ENCODE data around the gene PTGR3.
"Not testable (repeated sequence)": the region's sequence is repeated elsewhere in the genome, so short reads cannot be mapped to it uniquely, and the experiment has no call there.

PTGR3 gene

DNA sequence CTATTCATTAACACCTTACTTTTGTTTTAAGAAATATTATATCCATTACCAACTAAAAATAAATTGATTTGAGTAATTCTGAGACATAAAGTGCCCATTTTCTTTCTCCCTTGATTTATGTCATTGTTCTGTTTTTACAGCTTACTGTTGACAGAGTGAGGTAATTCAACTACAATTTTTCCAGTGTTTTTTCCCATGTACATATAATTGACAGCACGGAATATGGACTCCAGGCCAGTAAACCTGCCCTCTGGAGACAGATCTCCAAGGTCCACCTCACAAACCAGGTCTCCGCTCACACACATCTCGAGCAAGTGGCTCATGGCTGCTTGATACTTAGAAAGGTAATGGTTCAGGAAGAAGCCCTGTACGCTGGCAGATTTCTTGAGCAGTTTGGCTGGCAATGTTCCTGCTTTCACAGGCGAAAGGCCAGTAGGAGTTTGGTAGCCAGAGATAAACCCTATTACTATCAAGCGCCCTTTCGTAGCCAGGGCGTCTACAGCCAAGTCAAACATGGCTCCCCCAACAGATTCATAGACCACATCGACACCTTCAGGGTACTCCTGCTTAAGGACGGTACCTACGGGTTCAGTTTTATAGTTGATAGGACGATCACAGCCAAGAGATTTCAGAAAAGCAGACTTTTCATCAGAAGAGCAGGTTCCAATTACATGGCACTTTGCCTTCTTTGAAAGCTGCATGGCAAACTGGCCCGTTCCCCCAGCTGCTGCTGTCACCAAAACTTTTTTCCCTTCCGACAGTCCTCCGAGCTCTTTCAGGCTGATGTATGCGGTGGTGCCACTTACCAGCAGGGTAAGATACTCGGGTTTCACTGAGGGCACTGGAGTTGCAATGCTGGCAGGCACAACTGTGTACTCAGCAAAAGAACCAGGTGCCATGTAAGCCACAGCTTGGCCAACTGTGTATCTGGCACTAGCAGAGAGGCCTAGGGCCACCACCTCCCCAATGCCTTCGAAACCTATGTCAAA, 7.4 kb downstream of the PTGR3 start:
- DNase-seq, result no peak

DNA sequence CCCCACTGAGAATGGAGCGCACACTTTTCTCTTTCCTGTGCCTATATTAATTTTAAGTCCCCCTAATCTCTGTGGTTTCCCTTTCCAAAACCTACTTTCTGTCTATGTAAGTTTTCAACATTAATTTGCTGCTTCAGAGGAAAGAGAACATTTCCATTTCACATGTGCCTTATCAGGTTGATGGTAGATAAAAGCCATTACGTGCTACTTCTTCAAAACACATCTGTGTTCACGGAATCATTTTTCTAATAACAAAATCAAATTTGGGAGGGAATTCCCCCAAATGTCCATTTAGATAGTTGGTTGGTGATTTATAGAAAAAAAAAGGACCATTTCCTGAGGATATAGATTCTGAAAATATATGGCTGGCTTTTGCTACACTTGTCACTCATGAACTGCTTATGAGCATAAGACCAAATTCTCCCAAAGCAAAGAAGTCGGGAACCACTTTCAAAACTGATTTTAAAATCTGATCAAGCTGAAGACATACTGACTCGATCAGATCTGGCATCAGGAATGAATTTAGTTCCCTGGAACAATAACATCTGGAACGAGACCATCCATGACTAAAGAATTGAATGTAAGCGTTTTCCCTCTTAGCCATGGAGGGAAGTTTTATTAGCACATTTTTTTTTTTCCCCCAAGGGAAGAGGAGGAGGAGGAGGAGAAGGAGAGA, 8.2 kb downstream of the PTGR3 start:
- DNase-seq, result no peak

DNA sequence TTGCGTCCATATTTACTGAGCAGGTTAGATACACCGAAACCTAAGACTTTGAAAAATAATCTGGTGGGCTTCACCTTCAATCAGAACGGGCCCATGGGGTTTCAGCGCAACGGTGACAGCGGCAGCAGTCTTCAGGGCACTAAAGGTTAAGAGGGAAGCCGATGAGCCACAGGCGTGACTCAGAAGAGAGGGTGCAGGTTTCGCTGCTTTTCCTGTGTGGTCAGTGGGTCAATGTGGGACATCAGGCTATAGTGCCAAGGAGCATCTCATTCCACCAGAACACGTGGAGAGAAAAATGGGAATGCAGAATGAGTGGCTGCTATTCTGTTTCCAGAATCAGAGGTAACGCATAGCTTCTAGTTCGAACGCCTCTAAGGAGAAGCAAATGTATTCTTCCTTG, 8.9 kb downstream of the PTGR3 start:
- no peak for DNase-seq

DNA sequence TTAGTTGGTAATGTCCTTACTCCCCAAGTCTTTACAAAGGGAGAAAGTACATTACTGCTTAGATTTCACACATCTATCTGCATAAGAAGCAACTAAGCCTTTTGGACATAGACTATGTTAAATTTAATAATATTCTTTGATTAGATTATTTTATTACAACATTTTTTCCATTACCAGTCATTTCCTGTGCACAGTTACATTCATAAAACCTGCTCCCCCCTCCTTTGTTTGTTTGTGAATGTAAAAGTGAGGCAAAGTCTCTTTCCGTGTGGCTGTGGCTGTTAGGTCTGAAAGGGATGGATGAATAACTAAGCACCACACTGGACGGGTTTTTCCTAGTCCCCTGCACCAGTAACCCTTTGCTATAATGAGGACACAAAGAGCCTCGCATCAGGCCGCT, 9.6 kb downstream of the PTGR3 start:
- DNase-seq, result no peak

DNA sequence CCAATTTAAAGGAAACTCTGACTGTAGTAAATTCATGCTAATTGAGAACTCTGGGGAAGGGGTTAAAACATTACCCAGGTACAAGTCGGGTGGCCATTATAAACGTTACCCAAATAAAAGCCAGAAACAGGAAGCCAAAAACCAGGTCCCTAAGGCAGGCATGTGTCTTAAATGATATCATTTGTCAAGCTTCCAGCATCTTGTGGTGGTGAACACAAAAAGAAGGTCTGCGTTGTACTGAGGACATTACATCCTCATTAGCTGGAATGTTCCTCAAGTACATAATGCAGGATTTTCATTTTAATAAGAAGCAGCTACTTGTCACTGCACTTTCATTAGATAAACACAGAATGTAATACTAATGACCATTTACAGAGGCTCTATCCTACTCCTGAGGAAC, 10.9 kb downstream of the PTGR3 start:
- no peak for DNase-seq

DNA sequence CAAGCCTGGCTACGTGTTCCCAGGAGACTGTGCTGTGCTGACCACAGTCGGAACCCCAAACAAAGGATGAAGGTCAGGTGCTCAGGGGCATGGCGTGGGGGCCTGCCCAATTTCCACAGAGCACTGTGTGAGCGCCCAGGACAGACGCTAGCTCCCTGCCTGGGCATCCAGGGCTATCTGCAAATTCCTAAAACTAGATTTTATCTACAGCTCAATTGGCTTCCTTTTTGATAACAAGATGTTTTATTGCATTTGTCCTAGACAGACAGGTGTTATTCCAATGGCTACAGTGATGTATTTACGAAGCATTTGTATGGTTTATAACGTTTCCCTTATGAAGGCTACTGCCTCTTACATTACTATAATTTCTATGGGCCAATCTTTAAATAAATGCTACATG, 16.0 kb downstream of the PTGR3 start:
- DNase-seq, result no peak

DNA sequence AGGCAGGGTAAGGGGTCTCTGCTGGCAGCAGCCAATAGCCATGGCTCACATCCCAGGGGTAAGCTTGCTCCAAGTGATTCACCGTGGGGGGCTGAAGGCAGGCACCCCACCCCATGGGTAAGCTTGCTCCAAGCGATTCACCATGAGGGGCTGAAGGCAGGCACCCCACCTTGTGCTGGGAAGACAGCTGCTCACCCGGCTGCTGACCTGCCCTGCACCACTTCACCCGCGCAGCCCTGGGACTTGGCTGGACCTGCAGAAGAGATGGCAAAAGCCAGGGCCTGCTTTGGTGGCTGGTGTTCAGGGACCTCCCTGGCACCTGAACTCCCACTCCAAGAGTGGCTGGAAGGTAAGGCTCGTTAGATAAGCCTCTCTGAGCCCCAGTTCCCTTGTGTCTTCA, 19.2 kb downstream of the PTGR3 start:
- no peak for DNase-seq

DNA sequence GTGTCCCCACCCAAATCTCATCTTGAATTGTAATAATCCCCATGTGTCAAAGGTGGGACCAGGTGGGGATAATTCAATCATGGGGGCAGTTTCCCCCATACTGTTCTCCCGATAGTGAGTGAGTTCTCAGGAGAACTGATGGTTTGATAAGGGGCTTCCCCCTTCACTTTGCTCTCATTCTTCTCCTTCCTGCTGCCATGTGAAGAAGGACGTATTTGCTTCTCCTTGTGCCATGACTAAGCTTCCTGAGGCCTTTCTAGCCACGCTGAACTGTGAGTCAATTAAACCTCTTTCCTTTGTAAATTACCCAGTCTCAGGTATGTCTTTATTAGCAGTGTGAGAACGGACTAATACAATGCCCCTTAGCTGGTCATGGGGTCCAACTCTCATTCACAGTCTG, 21.2 kb downstream of the PTGR3 start:
- DNase-seq, result not testable (repeated sequence)

DNA sequence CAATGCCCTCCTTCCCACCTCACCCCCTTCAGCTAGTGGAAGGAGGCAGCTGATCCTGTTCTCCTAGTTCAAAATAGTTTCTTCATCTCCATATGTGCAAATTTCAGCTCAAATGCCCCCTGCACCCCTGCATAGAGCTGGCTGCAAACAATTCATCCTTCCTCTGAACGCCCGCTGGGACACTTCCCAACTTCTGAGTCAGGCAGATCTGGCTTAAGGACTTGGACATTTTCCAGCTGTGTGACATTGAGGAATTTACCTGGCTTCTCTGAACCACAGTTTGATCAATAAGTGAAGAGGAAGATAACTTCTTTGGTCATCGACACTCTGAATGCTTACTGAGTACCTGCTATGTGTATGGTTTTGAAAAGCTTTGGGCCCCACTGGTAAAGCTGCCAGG, 23.5 kb downstream of the PTGR3 start:
- no peak for DNase-seq

DNA sequence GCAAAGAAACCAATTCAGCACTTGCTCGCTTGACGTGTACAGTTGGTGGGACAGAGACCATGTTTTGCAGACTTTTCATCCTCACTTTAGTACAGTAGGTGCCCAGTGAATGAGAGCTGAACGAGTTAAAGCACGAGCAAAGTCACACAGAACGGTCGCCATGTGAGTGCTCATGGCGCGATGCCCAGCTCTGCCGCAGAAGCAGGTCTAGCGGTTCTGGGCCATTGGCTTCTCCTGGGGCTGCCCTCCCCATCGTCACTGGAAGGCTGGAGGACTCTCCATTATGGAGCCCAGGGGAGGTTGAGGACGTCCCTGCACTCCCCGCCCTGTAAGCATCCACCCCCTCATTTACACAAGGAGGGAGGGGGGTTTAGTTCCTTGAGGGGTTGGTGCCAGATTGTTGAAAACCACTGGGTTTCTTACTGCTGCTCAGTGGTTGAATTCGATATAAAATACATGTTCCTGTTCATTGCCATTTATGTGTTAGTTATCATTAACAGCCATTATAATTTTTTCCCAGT, 24.9 kb downstream of the PTGR3 start:
- no peak for DNase-seq

DNA sequence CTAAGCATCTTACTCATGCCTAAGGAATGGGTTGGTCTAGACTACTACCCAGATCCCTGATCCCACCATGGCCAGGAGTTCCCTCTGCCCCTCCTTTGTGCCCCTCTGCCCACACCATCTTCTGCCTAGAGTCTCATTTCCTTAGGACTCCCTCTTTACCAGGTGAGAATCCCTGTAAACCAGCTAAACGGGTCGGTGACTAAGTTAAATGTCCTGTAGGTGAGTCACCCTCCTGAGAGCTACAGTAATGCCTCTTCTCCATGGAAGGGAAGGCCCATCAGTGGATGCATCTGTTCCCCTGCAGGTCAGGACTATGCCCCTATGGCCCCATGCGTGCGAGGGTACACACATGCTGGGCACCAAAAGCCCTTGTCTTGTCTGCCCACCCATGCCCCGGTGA, 25.4 kb downstream of the PTGR3 start:
- DNase-seq, result no peak

DNA sequence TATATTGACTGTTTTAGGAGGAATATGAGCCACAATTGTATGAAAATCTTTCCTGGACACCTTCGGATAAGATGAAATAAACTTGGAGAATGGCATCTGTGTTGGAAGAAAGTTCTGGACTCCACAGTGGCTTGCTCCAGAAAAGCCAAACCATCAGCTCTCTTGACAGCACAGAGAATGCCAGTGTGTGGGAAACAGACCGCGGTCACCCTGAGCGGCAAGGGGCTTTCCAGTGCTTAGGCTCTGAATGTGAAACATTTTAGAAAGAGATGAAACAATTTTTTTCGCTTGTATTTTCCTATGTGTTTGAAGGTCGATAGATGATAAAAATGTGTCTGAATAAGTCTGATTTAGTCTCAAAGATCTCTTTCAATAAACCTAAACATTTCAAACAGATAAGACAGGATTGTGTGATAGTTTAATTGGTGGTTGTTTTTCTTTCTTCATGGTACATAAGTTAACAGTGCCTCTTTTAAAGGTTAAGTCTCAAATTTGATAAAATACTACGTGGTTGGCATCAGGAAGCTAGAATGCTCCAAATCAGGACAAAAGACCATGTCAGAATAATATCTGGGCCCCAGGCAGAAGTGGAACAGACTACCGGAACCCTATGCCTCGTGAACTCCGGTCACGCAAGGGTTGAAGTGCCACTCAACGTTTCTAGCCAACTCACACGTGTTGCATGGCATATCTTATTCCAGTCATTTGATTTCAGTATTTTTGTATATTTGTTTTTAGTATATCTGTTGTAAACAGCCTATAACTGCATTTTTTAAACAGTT, 28.9 kb downstream of the PTGR3 start:
- no peak for DNase-seq

DNA sequence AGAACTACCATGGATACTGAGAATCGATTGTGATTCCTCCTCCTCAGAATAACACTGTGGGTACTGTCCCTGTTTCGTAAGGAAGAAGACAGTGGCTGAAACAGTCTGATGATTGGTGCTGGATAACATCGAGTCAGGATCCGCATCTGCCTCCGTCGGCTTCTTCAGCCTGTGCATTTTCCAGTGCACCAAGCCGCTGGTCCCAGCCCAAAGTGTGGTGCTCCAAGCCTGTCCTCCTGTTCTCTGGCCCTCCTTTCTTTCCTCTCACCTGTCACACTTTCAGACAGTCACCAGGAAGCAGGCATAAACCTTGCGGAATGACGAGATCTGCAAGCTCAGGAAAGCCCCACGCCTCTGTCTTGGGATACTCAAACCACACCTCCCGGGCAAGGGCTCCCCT, 30.6 kb downstream of the PTGR3 start:
- no peak for DNase-seq

DNA sequence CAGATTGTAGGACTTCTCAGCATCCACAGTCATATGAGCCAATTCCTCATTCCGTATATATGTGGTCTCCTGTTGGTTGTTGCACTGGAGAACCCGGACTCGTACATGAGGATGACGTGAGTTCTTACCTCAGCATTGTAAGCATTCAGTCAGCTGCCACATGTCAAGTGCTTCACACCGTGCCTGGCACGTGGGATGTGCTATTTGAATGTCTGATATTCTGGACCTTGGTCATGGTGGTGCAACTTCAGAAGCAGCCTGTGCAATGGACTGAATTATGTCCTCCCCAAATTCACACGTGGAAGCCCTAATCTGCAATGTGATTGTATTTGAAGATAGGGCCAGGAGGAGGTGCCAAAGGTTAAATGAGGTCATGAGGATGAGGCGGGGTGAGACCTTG, 32.1 kb downstream of the PTGR3 start:
- no peak for DNase-seq

DNA sequence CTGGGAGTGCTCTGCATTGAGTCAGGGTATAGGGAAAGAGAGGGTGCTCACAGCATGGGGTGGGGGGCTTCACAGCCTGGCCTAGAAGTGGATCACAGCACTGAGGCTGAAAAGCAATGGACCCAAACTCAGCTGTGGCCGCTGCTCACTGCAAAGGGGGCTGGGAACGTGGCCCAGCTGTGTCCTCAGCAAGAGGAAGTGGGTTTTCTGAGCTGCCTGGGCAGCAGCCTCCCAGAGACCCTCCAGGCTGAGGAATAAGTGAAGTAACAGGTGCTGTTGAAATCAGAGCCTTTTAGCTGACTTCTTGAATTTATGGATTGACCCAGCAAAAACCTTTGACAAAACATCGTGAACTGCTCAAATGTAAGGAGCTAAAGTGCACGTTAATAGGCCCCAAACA, 35.2 kb downstream of the PTGR3 start:
- DNase-seq, result no peak

DNA sequence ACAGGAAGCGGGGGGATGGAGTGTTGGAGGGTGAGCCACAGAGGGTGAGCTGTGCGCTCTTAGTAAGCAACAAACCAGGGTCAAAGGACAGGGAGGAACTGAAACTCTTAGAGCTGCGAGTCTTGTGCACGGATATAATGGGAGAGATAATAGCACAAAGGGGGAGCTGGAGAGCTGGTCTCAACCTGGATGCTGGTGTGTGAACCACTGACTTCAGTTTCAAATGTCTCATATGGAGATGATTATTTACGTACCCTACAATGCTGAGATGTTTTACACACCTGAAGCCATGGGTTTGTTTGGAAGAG, 35.9 kb downstream of the PTGR3 start:
- DNase-seq, result no peak

DNA sequence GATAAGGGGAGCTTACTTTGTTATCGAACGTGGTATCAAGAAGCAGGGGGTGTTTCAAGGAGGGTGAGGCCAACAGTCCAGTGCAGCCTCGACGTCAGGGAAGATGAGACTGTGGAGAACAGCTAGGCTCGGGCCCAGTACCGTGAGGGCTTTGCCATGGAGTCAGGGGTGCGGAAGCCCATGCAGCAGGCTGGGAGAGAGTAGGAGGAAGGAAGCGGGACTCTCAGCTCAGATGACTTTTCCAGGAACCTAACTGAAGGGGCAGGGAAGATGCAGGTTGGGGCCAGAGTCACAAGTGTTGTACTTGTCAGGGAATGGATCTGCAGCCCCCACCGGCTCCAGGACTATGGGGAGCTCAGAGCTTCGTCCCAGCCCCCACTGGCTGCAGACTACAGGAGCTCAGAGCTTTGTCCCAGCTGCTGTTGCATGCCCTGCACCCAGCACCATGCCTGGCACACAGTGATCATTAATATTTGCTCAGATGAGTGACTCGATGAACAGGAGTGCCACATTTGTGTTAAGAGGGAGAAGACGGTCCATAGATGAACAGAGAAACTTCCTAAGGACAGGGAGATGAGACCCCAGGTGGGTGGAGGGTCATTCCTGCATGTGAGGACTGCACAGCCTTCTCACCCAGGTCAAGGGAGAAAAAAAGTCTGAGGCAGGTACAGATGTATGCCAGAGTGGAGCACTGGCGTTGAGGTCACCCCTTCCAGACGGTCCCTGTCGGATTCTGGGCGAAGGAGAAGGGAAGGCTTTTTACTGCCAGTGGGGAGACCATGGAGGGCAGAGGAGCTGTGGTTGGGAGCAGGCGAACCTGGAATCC, 36.4 kb downstream of the PTGR3 start:
- DNase-seq, result no peak

DNA sequence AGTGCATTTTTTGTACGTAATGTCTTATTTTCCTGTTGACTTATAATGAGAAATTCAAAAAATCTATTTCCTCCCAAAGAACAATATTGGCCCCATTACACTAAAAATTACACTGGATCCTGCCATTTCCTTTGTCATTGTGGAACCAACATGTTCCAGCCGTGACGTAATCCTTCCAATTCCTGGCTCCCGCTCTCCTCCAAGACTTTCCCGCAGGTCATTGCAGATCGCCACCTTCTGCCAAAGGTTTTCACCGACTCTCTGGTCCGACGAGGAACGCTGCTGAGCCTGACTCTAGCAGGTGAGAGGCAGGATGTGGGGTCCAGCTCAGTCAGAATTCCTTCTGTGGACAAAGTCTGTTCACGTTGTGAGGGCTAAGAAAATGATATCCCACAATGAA, 38.0 kb downstream of the PTGR3 start:
- no peak for DNase-seq

DNA sequence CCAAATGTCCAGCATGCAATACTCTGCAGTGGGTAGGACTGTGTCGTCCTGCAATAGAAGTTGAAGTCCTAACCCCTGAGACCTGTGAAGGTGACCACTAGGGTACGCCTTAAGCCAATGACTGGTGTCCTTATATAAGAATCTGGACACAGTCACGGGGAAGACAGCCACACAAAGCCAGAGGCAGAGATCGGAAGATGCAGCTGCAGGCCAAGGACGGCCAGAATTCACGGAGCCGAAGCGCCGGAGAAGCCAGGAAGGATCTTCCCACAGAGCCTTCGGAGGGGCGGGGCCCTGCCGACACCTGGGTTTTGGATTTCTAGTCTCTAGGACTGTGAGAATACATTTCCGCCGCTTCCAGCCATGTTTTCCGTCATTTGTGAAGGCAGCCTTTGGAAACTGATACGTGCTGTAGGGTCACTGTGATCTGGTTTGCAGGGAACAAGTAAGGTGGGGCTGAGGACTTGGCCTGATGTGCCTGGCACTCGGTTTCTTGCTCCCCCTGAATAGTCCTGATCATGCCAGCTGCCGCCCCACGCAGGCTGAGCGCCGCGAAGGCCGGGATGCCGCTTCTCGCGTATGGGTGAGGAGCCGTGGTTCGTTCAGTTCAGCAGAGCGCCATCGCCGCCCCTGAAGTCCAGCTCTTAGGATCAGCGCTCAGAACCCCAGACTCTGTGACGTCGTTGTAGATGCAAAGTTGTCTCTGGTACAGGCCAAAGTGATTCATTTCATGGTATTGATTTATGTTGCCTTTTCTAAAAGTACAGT, 38.7 kb downstream of the PTGR3 start:
- DNase-seq, result no peak

DNA sequence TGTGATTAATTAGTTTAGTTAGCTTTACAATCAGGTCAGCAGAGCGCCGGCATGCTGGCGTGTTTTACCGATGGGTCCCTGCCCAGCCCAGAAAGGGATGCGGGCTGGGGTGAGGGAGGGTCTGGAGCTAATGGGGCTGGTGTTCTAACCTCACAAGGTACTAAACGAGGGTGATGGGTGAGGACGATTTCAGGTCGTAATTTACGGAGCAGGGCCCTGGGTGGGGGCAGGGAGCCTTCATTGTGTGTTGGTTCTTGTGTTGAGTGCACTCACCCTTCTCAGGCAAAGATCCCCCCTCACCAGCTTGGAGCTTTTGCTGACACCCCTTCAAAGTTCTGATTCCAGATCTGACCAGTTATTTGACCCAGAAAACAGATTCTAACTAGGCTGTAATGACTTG, 39.5 kb downstream of the PTGR3 start:
- no peak for DNase-seq

DNA sequence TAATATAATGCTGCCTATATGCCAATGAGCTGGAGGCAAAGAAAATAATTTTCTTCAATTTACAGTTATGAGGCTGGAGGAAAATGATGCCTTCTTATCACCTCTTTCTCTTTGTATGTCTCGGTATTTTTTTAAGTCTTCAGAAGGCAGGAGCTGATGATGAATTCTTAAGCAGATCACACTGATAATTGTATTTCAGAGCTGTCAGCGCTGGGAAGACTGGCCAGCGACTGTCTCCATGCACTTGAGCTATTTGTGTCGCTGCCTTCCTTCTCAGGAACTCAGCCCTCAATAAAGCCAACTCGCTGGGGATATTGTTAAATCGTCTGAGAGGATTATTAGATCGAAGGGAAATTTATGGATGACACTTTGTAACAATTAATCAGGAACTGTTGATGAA, 40.3 kb downstream of the PTGR3 start:
- DNase-seq, result no peak
